Endothelial cell (in vitro differentiated cells): ENCODE measurements around the gene CCT6B. TPM values are rescaled to one million over a fixed set of nuclear protein-coding genes. Genes with fewer than 3 reads are reported as not detected.

Source experiments
- DNase-seq: peaks from one replicate; pipeline ENCODE4 v3.0.0; 2021; ENCODE audit warnings: low spot score
- H3K27ac Mint-ChIP-seq: one replicate; pipeline ENCODE4 v1.8.0; 2021; ENCODE audit warnings: mixed read lengths, inconsistent platforms; ENCODE audit not compliant: unreplicated experiment
- H3K27me3 Mint-ChIP-seq: one replicate; pipeline ENCODE4 v1.8.0; 2021; ENCODE audit warnings: mild to moderate bottlenecking, moderate library complexity, mixed read lengths, inconsistent platforms; ENCODE audit not compliant: unreplicated experiment
- H3K36me3 Mint-ChIP-seq: one replicate; pipeline ENCODE4 v1.8.0; 2021; ENCODE audit warnings: mild to moderate bottlenecking, low read depth, mixed read lengths, inconsistent platforms; ENCODE audit not compliant: unreplicated experiment
- H3K4me1 Mint-ChIP-seq: one replicate; pipeline ENCODE4 v1.8.0; 2021; ENCODE audit warnings: mild to moderate bottlenecking, mixed read lengths, inconsistent platforms; ENCODE audit not compliant: unreplicated experiment
- H3K4me3 Mint-ChIP-seq: one replicate; pipeline ENCODE4 v1.8.0; 2021; ENCODE audit warnings: mild to moderate bottlenecking, mixed read lengths, inconsistent platforms; ENCODE audit not compliant: unreplicated experiment
- H3K9me3 Mint-ChIP-seq: one replicate; pipeline ENCODE4 v1.8.0; 2021; ENCODE audit warnings: mixed read lengths, inconsistent platforms; ENCODE audit not compliant: unreplicated experiment
- CTCF ChIP-seq: fragments of 200-600 bp; sonication (generic); IDR thresholded peaks from one replicate; pipeline ENCODE4 v1.5.0; 2021; ENCODE audit warnings: antibody characterized with exemption; ENCODE audit not compliant: unreplicated experiment
- total RNA-seq: library from RNA; stranded (reverse); fragmentation: NEBNext Ultra II Directional; extraction: Animal tissue kit (Norgen Biotek cat#: 25700); gene quantifications from one replicate; pipeline ENCODE4 v1.2.1, GENCODE V29; 2021; ENCODE audit not compliant: unreplicated experiment

Gene CCT6B
- total RNA-seq, 1 donor from 2014 or later = 3.9 TPM

DNA sequence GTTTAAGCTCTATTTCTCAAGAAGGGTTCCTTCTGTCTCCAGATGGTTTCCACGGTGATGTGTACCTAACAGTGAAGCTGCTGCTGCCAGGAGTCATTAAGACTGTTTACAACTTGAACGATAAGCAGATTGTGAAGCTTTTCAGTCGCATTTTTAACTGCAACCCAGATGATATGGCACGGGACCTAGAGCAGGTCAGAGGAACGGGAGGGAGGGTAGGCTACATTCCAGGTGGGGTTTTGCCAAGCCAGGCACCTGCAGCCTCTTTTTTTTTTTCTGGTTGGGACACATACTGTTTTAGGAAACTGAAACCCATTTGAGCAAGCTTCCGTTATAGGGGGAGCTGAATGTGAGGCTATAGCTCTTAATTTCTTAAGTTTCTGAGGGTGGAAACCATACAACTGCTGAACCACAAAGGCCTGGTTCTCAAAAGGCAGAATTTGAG is 29.7 kb upstream of the CCT6B start:
- Mint-ChIP-seq H3K36me3 (peaks cover 46% of the 10 kb centered on the region), H3K4me3 (no peak overlapping the region), H3K27ac (no peak overlapping the region), H3K4me1 (peaks cover 17% of the 10 kb centered on the region), H3K27me3 (peaks cover 3% of the 10 kb centered on the region), H3K9me3 (no peaks in the 10 kb centered on the region)
- no peak for TF ChIP-seq CTCF
- DNase-seq = no peak

GRCh38 chr17:34989473-34989872 is 28.2 kb upstream of the CCT6B start:
- Mint-ChIP-seq H3K27me3 (peaks cover 3% of the 10 kb centered on the region), H3K9me3 (no peaks in the 10 kb centered on the region), H3K4me1 (peaks cover 17% of the 10 kb centered on the region), H3K27ac (peak overlapping the region; percentile 79), H3K36me3 (peaks cover 36% of the 10 kb centered on the region), H3K4me3 (no peak overlapping the region)
- no peak for TF ChIP-seq CTCF
- no peak for DNase-seq

- H3K36me3 Mint-ChIP-seq = peaks cover 35% of the 10 kb centered on the region
- DNase-seq = no peak
- TF ChIP-seq CTCF = no peak
- no peaks in the 10 kb centered on the region for H3K9me3 Mint-ChIP-seq
- peaks cover 3% of the 10 kb centered on the region for H3K27me3 Mint-ChIP-seq
- H3K4me3 Mint-ChIP-seq = no peak overlapping the region
- H3K4me1 Mint-ChIP-seq = peaks cover 17% of the 10 kb centered on the region
- peak overlapping the region; percentile 61 for H3K27ac Mint-ChIP-seq
Measured at GRCh38 chr17:34988644-34989043, 27.4 kb upstream of the CCT6B start.

DNA sequence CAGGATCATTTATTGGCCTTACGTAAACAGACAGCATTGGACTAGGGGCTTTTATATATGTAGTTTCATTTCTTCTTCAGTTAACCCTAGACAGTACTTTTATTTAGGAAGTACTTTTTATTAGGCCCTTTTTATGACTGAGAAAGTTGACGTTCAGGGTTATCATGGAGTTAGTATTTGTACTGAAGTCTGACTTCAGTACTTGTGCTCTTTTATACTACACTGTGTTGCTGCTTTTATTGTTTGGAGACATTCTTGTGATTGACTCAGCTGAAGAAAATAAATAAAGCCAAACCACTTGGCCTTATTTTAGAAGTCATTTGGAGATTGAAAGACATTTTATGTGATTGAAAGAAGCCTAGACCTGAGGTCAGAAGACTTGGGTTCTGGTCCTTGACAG is 26.0 kb upstream of the CCT6B start:
- H3K27ac Mint-ChIP-seq = no peak overlapping the region
- H3K36me3 Mint-ChIP-seq = peaks cover 25% of the 10 kb centered on the region
- no peak for TF ChIP-seq CTCF
- H3K27me3 Mint-ChIP-seq = peaks cover 3% of the 10 kb centered on the region
- H3K9me3 Mint-ChIP-seq = no peaks in the 10 kb centered on the region
- DNase-seq = no peak
- no peak overlapping the region for H3K4me3 Mint-ChIP-seq
- peaks cover 22% of the 10 kb centered on the region for H3K4me1 Mint-ChIP-seq

GRCh38 chr17:34981538-34982241 is 20.4 kb upstream of the CCT6B start:
- Mint-ChIP-seq H3K27me3 (peaks cover 7% of the 10 kb centered on the region), H3K36me3 (peaks cover 10% of the 10 kb centered on the region), H3K9me3 (no peaks in the 10 kb centered on the region), H3K4me1 (peaks cover 21% of the 10 kb centered on the region), H3K27ac (peak overlapping the region; percentile 95), H3K4me3 (peak overlapping the region; percentile 95)
- no peak for DNase-seq
- TF ChIP-seq CTCF = no peak
